ENCODE measurements around the gene EPB41L2. TPM values are rescaled to one million over a fixed set of nuclear protein-coding genes. Genes with fewer than 3 reads are reported as not detected.

Gene EPB41L2
- total RNA-seq, 1 experiment from 2014 or later, result 22.5 TPM

DNA sequence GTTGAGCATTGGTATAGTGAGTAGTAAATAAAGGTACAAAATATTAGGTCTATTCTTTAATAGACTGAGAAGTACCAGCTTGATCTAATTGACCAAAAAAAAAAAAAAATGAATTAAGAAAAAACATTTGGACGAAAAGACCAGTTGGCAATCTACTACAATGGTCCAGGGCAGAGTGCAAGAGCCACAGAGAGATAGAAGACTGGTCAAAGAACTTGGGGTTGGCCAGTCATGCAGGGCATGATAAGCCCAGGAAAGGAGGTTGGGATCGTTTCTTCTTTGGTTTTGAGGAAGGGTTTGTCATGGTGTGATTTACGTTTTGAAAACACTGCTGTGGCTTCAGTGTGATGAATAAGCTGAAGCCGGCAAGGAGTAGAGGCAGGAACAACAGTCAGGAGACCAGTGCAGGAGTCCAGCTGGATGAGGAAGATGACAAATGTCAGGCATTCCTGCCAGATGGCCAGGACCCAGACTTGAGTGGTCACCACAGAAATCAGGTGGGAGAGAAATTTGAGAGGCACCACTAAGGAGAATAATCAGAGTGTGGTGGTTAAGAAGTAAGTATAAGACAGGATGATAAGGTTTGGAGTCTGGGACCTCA, 221.8 kb downstream of the EPB41L2 start:
- POLR2A ChIA-PET, result no interaction called here
- intact Hi-C loops (cut with micrococcal nuclease), result no loop called here
- BruUV-seq (replicated peaks), result no TSS peak
- Mint-ChIP-seq H3K27me3 (ENCODE audit: insufficient read depth, unreplicated experiment) (no peaks in the 10 kb centered on the region), H3K4me1 (ENCODE audit: insufficient read depth, unreplicated experiment) (peaks cover 6% of the 10 kb centered on the region), H3K27ac (ENCODE audit: low read depth, unreplicated experiment) (no peak overlapping the region), H3K36me3 (ENCODE audit: insufficient read depth, unreplicated experiment) (peaks cover 3% of the 10 kb centered on the region), H3K4me3 (ENCODE audit: unreplicated experiment) (no peak overlapping the region), H3K9me3 (ENCODE audit: unreplicated experiment) (no peaks in the 10 kb centered on the region)
- TF ChIP-seq, protein P1, sequence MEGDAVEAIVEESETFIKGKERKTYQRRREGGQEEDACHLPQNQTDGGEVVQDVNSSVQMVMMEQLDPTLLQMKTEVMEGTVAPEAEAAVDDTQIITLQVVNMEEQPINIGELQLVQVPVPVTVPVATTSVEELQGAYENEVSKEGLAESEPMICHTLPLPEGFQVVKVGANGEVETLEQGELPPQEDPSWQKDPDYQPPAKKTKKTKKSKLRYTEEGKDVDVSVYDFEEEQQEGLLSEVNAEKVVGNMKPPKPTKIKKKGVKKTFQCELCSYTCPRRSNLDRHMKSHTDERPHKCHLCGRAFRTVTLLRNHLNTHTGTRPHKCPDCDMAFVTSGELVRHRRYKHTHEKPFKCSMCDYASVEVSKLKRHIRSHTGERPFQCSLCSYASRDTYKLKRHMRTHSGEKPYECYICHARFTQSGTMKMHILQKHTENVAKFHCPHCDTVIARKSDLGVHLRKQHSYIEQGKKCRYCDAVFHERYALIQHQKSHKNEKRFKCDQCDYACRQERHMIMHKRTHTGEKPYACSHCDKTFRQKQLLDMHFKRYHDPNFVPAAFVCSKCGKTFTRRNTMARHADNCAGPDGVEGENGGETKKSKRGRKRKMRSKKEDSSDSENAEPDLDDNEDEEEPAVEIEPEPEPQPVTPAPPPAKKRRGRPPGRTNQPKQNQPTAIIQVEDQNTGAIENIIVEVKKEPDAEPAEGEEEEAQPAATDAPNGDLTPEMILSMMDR (IDR thresholded peaks at IDR 0.05; ENCODE audit: unreplicated experiment), result no peak
- CTCF ChIA-PET, result interaction anchor here (1.2 to 1.3 kb wide), 2 partner anchors 547 to 559 kb away, joined by 3 read pairs; no protein-coding TSS in a partner anchor
- no peak for DNase-seq (ENCODE audit: unreplicated experiment)

DNA sequence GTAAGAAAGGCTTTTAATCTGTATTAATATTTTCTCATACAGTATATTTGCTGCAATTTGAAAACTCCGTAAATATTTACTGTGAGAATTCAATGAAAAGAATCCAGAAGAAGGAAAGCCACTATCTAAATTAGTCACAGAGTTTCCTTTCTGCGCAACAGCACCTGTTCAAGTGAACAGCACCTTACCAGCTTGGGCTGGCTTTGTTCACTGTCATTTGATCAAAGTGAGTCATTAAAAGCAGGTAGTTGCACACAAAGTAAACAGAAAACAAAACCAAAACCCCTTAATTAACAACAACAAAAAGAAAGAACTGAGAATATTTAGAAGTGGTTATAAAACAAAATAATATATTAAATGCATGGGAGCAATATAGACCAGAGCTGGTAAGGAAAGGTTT, 223.0 kb downstream of the EPB41L2 start:
- Mint-ChIP-seq H3K27me3 (ENCODE audit: insufficient read depth, unreplicated experiment) (no peaks in the 10 kb centered on the region), H3K36me3 (ENCODE audit: insufficient read depth, unreplicated experiment) (peaks cover 5% of the 10 kb centered on the region), H3K4me1 (ENCODE audit: insufficient read depth, unreplicated experiment) (peaks cover 6% of the 10 kb centered on the region), H3K9me3 (ENCODE audit: unreplicated experiment) (no peaks in the 10 kb centered on the region), H3K4me3 (ENCODE audit: unreplicated experiment) (no peak overlapping the region), H3K27ac (ENCODE audit: low read depth, unreplicated experiment) (no peak overlapping the region)
- ChIA-PET CTCF (interaction anchor here (0.6 to 1.3 kb wide), 4 partner anchors 518 to 763 kb away, joined by 3 to 4 read pairs (median 3); no protein-coding TSS in a partner anchor), POLR2A (no interaction called here)
- TF ChIP-seq, protein P1 (IDR thresholded peaks at IDR 0.05; ENCODE audit: unreplicated experiment), result no peak
- BruUV-seq (replicated peaks), result no TSS peak
- DNase-seq (ENCODE audit: unreplicated experiment), result no peak
- intact Hi-C loops (cut with micrococcal nuclease), result no loop called here

DNA sequence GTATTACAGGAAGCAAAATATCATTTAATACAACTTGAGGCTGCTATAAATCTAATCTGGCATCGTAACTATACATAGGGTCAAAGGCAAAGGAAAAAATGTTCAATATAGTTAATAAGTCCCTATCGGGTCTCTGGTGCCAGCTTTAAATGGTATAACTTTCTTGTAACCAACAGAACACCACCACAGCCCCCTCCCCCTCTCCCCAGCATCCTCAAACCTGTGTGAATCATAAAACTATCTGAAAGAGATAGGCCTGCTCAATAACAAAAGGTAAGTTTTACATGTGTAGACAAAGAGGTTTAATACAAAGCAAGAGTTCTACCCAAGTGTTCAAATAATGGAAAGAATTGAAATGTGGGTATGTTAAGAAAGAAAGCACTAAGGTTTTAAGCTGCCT, 223.7 kb downstream of the EPB41L2 start:
- CTCF ChIA-PET, result interaction anchor here (1.0 to 1.3 kb wide), 2 partner anchors 9 to 517 kb away, joined by 3 to 4 read pairs; no protein-coding TSS in a partner anchor
- Mint-ChIP-seq H3K9me3 (ENCODE audit: unreplicated experiment) (no peaks in the 10 kb centered on the region), H3K4me1 (ENCODE audit: insufficient read depth, unreplicated experiment) (peaks cover 6% of the 10 kb centered on the region), H3K27ac (ENCODE audit: low read depth, unreplicated experiment) (no peak overlapping the region), H3K27me3 (ENCODE audit: insufficient read depth, unreplicated experiment) (no peaks in the 10 kb centered on the region), H3K36me3 (ENCODE audit: insufficient read depth, unreplicated experiment) (peaks cover 5% of the 10 kb centered on the region), H3K4me3 (ENCODE audit: unreplicated experiment) (no peak overlapping the region)
- intact Hi-C loops (cut with micrococcal nuclease), result no loop called here
- no TSS peak for BruUV-seq (replicated peaks)
- POLR2A ChIA-PET, result interaction anchor here (0.6 kb wide), 1 partner anchor 512 kb away, joined by 3 read pairs; no protein-coding TSS in a partner anchor
- TF ChIP-seq, protein P1 (IDR thresholded peaks at IDR 0.05; ENCODE audit: unreplicated experiment), result no peak
- no peak for DNase-seq (ENCODE audit: unreplicated experiment)

DNA sequence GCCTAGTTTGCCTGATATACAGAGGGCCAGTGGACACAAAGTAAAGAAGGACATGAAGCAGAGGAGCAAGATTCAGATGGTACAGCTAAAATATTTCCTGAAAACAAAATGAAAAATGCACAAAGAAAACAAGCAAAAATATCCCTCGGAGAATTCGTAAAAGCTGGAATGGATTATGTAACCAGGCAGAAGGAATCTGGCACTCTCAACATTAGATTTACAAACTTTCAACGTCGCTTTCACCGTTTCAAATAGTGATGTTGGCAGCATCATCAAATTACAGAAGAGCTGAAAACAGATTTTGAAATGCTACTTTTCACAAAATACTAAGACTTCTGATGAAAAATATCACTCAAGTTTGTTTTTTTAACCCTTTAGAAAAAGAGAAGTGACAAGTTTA, 224.1 kb downstream of the EPB41L2 start:
- peaks cover 5% of the 10 kb centered on the region for H3K36me3 Mint-ChIP-seq (ENCODE audit: insufficient read depth, unreplicated experiment)
- no peak overlapping the region for H3K27ac Mint-ChIP-seq (ENCODE audit: low read depth, unreplicated experiment)
- no peaks in the 10 kb centered on the region for H3K9me3 Mint-ChIP-seq (ENCODE audit: unreplicated experiment)
- ChIA-PET POLR2A (interaction anchor here (0.6 kb wide), 1 partner anchor 511 kb away, joined by 3 read pairs; no protein-coding TSS in a partner anchor), CTCF (interaction anchor here (1.0 to 1.3 kb wide), 2 partner anchors 9 to 517 kb away, joined by 3 to 4 read pairs; no protein-coding TSS in a partner anchor)
- DNase-seq (ENCODE audit: unreplicated experiment), result no peak
- no peaks in the 10 kb centered on the region for H3K27me3 Mint-ChIP-seq (ENCODE audit: insufficient read depth, unreplicated experiment)
- peaks cover 6% of the 10 kb centered on the region for H3K4me1 Mint-ChIP-seq (ENCODE audit: insufficient read depth, unreplicated experiment)
- BruUV-seq (replicated peaks), result no TSS peak
- intact Hi-C loops (cut with micrococcal nuclease), result no loop called here
- H3K4me3 Mint-ChIP-seq (ENCODE audit: unreplicated experiment), result no peak overlapping the region
- TF ChIP-seq, protein P1 (IDR thresholded peaks at IDR 0.05; ENCODE audit: unreplicated experiment), result no peak
